KBM-7 (cell line): ENCODE data around the gene CNGA3.
A peak's percentile ranks its signal among the peaks of the same experiment; 100 is the strongest.
"Not testable (repeated sequence)": the region's sequence is repeated elsewhere in the genome, so short reads cannot be mapped to it uniquely, and the experiment has no call there.

Source experiments
- DNase-seq: peaks from one replicate; pipeline ENCODE4 v3.0.0-alpha.2; 2015
- in situ Hi-C: fragments of 300-500 bp; cut with MboI; formaldehyde crosslinking; loops from 2 replicates; pipeline ENCODE4 v1.14.3; 2020; ENCODE audit warnings: low sequenced_read_pairs, low pct_unique_long_range_greater_than_20kb, mixed read lengths

The CNGA3 gene

GRCh38 chr2:98320171-98320570, 26.1 kb upstream of the CNGA3 start:
- DNase-seq, in situ Hi-C loops: not testable (repeated sequence)

GRCh38 chr2:98324181-98324580, 22.1 kb upstream of the CNGA3 start:
- DNase-seq = no peak
- in situ Hi-C loops = no loop called here

GRCh38 chr2:98327776-98328175, 18.5 kb upstream of the CNGA3 start:
- in situ Hi-C loops = no loop called here
- no peak for DNase-seq

- no peak for DNase-seq
Measured at GRCh38 chr2:98329549-98329948, 16.7 kb upstream of the CNGA3 start.

GRCh38 chr2:98332989-98333388, 13.3 kb upstream of the CNGA3 start:
- no peak for DNase-seq
- in situ Hi-C loops = no loop called here

More at GRCh38 chr2:98329549-98329948, 16.7 kb upstream of the CNGA3 start:
- in situ Hi-C loops = no loop called here

DNA sequence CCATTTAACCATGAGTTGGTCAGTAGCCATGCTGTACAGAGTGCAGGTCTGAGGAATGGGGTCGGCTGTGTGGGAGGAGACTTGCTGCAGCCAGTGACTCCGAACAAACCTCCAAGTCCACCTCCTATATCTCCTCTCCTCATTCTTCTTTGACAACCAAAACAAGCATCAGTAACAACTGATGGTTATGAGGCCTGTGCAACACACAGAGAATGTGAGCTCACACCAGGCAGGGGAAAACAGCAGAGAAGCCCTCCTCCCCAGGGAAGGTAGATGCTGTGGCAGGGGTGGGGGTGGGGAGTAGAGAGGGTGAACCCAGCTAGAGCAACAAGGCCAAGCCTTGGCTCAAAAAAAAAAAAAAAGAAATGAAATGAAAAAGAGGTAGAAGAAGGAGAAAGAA, 12.3 kb upstream of the CNGA3 start:
- in situ Hi-C loops = no loop called here
- no peak for DNase-seq

GRCh38 chr2:98334439-98335078, 11.7 kb upstream of the CNGA3 start:
- DNase-seq = no peak
- in situ Hi-C loops = no loop called here

GRCh38 chr2:98335271-98335670, 11.0 kb upstream of the CNGA3 start:
- in situ Hi-C loops = no loop called here
- DNase-seq = no peak

- DNase-seq = no peak
- in situ Hi-C loops = no loop called here
Measured at GRCh38 chr2:98341241-98341640, 5.0 kb upstream of the CNGA3 start.

- DNase-seq = no peak
- in situ Hi-C loops = no loop called here
Measured at GRCh38 chr2:98343285-98343684, 3.0 kb upstream of the CNGA3 start.

DNA sequence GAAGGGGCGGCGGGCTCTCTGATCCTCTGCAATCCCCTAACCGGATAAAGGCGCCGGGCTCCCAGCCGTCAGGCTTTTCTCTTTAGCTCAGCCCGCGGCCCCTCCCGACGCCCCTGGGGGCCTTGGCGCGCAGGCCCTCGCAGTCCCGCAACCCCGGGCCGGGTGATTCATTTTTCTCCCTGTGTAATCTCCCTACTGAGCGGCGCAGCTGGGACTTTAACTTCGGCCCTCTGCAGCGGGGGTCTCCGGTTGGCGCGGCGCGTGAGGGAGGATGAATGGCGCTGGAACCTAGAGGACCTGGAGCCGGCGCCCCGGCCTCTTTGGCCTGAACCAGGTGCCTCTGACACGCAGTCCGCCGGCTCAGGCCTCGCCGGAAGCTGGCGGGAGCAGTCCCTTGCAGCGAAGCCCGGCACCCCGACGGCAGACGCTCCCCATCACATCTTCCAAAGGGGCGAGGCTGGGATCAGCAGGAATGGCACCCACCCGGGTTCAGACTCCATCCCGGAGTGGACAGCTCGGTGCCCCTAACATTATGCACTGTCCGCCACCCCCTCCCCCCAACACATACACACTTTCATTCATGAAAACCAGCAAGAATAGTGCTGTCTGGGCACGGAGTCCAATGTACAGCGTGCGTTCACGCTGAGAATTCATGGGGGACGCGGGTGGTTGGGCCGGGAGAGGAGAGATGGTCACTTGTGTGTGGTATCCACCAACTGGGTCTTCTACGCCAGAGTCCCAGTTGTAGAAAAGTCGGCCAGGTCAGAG, 1.2 kb downstream of the CNGA3 start:
- in situ Hi-C loops = no loop called here
- no peak for DNase-seq

GRCh38 chr2:98348066-98348561, 1.9 kb downstream of the CNGA3 start:
- in situ Hi-C loops = no loop called here
- peak; percentile 4 for DNase-seq

GRCh38 chr2:98350411-98350810, 4.2 kb downstream of the CNGA3 start:
- no peak for DNase-seq
- in situ Hi-C loops = no loop called here

GRCh38 chr2:98355881-98356280, 9.6 kb downstream of the CNGA3 start:
- in situ Hi-C loops = no loop called here
- DNase-seq = no peak

- in situ Hi-C loops = no loop called here
- no peak for DNase-seq
Measured at GRCh38 chr2:98356729-98357128, 10.5 kb downstream of the CNGA3 start.

GRCh38 chr2:98357849-98358248, 11.6 kb downstream of the CNGA3 start:
- in situ Hi-C loops = no loop called here
- no peak for DNase-seq

GRCh38 chr2:98359986-98360385, 13.7 kb downstream of the CNGA3 start:
- in situ Hi-C loops = no loop called here
- DNase-seq = no peak

- in situ Hi-C loops = no loop called here
- no peak for DNase-seq
Measured at GRCh38 chr2:98367721-98368120, 21.5 kb downstream of the CNGA3 start.

GRCh38 chr2:98369710-98370239, 23.5 kb downstream of the CNGA3 start:
- in situ Hi-C loops = no loop called here
- DNase-seq = no peak

DNA sequence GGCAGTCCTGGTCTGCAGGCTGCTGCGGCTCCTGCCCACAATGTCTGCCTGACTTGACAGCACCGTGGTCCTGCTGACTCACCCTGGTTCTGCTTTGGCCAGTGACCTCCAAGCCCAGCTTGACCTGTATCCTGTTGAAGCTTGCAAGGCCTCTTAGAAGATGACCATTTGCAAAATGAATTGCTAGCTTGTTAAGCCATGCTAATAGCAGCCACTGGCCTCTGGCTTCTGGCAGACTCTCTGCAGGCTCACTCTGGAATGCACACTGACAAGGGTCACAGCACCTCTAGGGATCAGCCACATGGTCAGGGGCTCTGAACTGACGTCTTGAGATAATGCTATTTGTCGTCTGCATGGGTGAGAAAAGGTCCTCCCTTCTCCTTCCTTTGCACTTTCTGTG, 25.9 kb downstream of the CNGA3 start:
- in situ Hi-C loops = no loop called here
- DNase-seq = no peak
